DMS 273 (cell line): ENCODE results near the gene EPC2.
"Not testable (repeated sequence)": the region's sequence is repeated elsewhere in the genome, so short reads cannot be mapped to it uniquely, and the experiment has no call there.

Experiments
- DNase-seq: peaks from one replicate; lab custom pipeline; 2025; ENCODE audit not compliant: unreplicated experiment; lab: John Stamatoyannopoulos, UW

The EPC2 gene

GRCh38 chr2:148642112-148642744 lies 2.3 kb upstream of the EPC2 start:
- DNase-seq = no peak

GRCh38 chr2:148642891-148643416 lies 1.6 kb upstream of the EPC2 start:
- no peak for DNase-seq

GRCh38 chr2:148643421-148643820 lies 1.1 kb upstream of the EPC2 start:
- DNase-seq = no peak

DNA sequence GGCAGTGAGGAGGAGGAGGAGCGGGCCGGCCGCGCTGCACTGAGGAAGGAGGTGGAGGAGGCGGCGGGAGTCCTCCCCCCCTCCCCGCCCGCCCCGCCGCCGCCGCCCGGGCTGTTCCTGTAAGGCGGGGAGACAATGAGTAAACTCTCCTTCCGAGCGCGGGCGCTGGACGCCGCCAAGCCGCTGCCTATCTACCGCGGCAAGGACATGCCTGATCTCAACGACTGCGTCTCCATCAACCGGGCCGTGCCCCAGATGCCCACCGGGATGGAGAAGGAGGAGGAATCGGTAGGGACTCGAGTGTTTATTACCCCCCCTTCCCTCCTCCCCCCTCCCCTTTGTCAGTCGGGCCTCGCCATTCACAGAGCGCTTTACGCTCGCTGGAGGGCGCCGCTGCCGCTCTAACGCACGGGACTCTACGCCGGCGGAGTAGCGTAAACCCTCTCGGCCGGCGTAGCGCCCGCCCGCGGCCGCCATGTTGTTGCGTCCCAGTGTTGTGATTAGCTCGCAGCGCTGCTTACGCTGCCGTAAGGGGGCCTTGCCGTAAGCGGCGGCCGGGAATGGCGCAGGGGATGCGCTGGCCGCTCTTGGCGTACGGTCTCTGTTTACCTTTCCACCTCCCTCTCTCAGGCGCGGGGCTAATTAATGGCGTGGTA lies 460 bp downstream of the EPC2 start:
- peak; percentile 98 for DNase-seq

- peak; percentile 82 for DNase-seq
Measured at GRCh38 chr2:148645539-148646230, 1.1 kb downstream of the EPC2 start.

DNA sequence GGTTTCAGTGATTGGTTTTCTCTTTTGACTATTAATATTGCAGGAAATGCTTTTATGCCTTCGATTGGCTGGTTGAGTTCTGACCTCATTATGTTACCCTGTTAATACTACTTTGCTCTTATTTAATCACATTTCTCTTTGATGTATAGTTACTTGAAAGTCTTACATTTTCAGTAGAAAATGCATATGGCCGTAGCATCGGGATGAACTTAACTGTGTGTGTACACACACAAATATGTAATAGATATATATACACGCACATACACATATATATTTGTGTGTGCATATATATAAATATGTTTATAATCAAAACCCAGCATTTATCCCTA lies 1.6 kb downstream of the EPC2 start:
- no peak for DNase-seq

- not testable (repeated sequence) for DNase-seq
Measured at GRCh38 chr2:148647711-148648110, 3.2 kb downstream of the EPC2 start.

GRCh38 chr2:148649936-148650335 lies 5.4 kb downstream of the EPC2 start:
- no peak for DNase-seq

DNA sequence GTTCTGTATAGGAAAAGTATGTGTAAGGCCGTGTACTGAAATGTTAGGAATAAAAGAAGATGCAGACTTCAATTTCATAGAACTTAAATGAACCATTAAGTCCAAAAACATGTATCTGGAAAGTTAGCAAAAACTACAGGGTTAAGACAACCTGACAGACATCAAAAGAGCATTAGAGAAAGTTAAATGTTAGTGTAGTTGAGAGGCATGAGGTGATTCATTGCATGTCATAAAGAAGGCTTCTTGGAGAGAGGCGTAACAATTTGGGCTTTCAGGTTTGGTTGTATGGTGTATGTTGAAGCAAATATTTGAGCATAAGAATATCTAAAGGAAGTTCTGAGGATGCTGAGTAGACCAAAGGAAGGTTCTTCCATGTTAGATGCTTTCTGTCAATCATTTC lies 6.3 kb downstream of the EPC2 start:
- DNase-seq = no peak

- no peak for DNase-seq
Measured at GRCh38 chr2:148651972-148652371, 7.4 kb downstream of the EPC2 start.

DNA sequence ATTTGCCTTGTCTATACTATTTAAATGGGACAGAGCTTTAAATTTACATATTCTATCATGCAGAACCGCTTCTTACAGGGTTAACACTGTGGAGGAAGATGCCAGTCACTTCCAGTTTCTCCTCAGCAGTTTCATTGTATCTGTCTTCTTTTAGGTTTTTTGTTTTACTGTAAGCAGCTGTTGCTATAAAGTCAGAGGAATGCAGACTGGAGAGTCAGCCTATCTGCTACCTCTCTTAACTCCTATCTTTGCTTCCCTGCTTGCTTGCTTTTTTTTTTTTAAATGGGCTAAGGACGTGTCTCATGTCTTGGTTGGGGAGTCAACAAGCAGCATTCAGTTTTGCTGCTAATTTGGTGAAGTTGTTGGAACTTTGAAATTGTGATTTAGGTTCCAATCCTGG lies 8.9 kb downstream of the EPC2 start:
- DNase-seq = no peak

DNA sequence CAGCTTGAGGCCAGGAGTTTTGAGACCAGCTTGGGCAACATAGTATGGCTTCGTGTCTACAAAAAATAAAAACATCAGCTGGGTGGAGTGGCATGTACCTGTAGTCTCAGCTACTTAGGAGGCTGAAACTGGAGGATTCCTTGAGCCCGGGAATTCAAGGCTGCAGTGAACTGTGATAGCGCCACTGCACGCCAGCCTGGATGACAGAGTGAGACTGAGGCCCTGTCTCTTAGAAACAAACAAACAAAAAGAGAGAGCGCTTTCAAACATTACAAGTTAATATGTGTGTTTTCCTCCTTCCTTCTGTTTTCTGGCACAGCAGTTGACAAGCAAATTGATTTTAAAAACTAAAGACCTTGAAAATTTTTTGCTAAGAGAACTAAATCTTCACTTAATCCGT lies 9.9 kb downstream of the EPC2 start:
- DNase-seq = no peak

DNA sequence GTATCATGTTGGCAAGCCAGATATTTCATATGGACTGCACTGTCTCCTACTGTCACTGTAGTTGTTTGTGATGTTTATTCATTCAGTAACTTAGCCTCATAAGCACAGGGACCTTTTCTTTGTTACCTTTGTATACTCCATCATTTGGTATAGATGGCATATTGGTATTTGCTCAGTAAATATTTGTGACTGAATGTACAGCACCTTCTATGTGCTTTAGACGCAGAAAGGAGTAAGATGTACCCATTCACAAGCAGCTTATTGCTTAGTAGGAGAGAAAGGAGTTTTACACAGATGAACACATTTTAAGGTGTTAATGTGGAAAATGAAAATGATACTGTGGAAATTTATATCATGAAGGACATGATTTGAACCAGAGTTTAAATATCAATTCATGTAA lies 12.0 kb downstream of the EPC2 start:
- no peak for DNase-seq

DNA sequence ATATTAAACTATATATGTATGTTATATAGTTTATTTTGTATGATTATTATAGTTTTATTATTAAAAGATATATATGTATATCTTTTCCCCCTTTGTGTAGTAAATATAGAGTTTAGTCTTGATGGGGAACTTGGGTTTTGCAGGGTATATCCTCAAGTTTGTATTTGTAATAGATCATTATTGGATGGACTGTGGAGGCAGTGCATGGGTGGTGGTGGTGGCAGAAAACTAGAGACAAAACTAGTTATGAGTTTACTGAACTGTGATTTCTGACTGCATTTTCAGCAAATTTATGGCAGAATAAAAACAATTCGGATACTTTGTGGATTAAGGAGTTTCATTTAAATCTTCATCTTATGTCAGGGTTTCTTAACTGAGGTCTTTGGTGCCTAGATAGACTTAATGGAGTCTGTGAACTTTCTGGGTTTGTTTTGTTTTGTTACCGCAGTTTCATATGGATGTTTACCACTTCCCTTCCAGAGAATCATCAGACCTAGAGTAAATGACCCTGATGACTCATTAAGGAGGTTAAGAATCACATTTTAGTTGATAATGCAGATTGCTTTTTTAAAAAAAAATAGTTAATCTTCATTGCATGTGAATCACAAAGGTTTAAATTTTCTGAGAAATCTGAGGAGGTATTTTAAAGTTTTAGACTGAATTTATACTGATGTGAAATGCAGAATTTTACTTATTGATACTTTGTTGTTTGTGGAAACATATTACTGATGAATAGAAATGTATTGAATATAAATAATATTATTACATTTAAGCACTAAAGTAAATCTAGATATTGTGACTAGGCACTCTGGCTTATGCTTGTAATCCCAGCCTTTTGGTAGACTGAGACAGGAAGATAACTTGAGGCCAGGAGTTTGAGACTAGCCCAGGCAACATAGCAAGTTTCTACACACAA lies 14.5 kb downstream of the EPC2 start:
- no peak for DNase-seq

DNA sequence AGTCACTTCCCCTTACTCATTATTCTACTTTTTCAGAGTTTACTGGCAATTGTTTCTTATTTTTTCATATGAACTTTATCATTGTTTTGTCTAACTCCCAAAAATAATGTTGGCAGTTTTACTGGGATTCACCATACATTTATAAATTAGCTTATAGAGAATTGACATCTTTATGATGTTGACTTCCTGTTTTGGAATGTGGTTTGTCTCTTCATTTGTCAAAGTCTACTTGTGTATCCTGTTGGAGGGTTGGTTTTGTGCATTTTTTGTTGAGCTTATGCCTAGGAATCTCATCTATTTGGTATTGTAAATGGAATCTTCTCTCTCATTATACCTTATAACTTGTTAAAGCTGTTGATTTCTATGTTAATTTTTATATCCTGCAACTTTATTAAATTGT lies 16.4 kb downstream of the EPC2 start:
- no peak for DNase-seq

GRCh38 chr2:148662332-148662731 lies 17.8 kb downstream of the EPC2 start:
- not testable (repeated sequence) for DNase-seq

DNA sequence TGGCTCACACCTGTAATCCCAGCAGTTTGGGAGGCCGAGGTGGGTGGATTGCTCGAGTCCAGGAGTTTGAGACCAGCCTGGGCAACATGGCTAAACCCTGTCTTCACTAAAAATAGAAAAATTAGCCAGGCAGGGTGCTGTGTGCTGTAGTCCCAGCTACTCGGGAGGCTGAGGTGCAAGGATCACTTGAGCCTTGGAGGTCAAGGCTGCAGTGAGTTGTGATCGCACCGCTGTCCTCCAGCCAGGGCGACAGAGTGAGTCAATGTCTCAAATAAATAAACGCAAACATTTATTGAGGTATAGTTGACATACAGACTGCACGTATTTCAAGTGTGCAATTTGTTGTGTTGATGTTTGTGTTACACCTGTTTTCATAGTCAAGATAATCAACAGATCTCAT lies 19.7 kb downstream of the EPC2 start:
- no peak for DNase-seq

GRCh38 chr2:148666555-148666954 lies 22.0 kb downstream of the EPC2 start:
- no peak for DNase-seq

DNA sequence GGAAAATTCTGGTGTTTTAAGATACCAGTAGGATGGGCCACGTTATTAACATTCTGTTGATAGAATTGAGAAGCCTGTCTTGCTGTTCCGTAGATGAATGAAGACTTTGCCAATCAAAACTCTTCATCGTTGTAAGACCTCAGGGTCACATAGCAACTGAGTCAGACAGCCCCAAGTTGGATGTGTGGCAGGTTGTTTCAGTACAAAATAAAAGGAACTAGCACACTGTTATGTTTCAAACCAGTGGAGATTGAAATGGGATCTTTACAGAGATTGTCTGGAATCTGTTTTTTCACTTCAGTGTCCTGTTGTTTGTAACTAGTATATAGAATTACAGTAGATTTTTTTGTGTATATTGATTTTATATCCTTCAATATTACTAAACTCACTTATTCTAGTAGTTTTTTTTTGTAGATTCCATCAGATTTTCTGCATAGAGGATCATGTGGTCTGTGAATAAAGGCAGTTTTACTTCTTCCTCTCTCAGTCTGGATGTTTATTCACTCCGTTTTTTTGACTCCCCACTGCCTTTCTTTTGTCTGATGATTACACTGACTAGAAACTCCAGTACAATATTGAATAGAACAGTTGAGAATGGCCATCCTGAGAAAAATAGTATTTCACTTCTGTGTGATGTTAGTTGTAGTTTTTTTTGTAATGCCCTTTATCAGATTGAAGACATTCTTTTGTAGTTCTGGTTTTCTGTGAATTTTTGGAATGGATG lies 22.7 kb downstream of the EPC2 start:
- DNase-seq = no peak

GRCh38 chr2:148670773-148671172 lies 26.2 kb downstream of the EPC2 start:
- no peak for DNase-seq
